Measurements from ENCODE around the gene SNX9.
"Not testable (repeated sequence)": the region's sequence is repeated elsewhere in the genome, so short reads cannot be mapped to it uniquely, and the experiment has no call there.

The SNX9 gene

DNA sequence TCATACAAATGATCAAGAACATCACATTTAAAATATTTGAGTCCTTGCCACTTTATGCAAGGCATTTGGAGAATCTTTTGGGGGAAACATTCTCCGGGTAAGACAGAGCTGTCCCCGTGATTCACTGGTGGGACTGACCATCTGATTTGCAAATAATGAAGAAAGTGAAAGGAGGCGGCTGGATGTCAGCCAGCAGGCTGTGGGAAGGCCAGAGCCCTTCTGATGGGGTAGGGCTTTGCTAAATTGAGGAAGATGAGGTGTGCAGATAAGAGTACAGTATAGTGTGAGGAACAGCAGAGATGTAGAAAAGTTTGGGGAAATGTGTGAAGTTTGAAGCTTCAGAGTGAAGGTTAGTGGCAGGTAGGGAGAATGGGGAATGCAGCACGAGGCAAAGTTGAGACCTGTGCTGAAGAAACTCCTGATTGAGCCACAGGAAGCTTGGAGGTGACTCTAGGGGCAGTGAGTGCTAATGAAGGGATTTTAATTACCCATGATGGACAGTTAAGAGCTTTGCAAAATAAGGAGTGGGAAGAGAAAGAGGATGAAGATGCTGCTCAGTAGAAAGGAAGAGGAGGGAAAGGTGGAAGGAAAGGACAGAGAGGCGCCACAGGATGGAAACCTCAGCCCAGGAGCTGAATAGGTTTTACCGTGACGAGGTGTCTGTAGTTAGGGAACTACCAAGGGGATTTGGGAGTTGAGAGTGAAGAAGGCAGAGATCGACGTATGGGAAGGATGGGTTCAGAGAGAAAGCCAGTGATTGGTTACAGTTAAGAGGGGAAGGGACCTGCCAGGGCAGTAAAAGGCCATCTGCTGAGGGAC is 68.7 kb downstream of the SNX9 start:
- no peak for DNase-seq

DNA sequence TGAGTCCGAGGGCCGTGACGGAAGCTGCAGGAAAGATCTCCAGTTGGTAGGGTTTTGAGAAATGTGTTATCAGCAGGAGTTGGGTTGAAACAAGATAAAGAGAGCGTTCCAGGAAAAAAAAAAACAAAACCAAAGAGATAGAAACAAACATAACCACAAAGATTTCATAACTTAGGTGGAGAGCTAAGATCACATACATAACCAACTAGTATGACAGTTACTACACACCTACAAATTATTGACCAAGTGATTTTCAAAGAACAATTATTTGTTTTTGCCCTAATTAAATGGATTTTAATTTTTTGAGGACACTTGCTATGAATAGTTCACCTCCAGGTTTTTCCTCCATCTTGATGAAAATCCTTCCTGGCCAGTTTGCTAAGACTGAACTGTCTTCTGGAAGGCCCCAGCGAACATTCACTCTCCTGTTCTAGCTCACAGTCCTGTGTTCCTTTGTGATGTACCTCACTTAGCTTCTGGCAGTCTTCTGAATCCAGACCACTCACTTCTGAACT is 69.4 kb downstream of the SNX9 start:
- DNase-seq = no peak

DNA sequence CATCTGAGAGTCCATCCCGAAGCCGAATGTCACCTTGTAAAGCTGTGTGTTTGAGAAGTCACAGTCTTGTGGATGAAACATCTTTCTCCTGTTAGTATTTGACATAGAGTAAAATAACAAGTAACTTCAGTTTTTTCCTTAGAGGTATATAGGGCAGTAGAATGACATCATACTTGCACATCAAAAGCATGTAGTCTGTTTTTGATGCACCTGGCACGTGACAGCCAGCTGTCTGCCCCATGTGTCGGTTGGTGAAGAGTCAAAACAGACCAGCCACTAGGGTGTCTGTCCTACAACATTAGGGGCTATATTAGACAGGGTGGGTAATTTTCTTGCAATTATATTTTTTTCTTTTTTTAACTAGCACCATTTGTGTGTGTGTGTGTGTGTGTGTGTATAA is 70.2 kb downstream of the SNX9 start:
- no peak for DNase-seq

DNA sequence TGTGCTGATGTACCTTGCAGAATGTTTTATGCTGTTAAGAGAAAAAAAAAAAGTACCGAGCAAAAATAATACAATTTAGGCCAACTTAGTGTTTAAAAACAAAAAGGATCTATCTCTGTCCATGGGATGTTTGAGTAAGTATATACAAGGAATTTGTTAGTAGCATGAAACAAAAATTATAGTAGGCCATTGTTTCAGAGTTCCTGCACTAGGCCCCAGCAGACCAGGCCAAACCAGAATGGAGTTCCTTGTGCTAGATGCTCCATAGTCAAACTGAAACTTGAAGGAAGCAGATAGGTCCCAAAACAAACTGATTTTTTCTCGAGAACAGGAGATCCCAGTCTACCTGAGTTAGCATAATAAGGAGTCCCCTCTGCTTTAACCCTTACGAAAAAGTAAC is 72.5 kb downstream of the SNX9 start:
- DNase-seq = no peak

GRCh38 chr6:157896932-157897331 is 73.9 kb downstream of the SNX9 start:
- no peak for DNase-seq

DNA sequence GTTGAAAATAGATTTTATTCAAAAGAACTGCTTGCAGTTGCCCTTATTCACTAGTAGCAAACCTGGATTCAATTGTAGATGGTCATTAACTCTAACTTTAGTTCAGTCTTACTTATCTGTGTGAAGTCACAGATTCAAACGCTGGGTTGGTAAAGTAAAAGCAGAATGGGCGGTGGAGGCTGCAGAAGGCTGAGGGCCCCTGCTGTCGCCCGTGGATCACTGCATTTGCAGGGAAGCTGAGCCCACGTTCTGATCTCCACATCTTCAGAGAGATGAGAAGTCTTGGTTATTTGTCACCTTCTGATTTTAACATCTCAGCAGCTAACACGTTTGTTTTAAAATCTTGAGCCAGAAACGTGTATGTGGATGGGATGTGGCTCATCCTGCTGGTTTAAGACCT is 75.1 kb downstream of the SNX9 start:
- no peak for DNase-seq

DNA sequence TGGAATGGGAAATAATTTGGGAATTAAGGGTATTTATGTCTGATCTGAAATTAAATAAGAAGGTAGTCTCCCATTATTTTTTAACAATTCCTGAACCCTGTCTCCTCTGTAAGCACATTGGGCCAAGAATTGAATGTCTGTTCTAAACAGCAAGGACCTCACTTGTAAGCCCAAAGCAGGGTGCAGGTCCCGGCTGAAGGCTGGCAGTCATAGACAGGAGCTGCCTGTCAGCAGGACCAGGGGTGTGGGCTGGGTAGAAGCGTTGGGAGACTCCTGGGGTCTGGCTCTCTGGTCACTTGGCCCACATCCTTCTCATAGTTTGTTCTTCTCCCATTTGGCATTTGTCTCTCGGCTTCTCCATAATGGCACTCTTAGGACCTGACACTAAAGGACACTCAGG is 75.6 kb downstream of the SNX9 start:
- no peak for DNase-seq

DNA sequence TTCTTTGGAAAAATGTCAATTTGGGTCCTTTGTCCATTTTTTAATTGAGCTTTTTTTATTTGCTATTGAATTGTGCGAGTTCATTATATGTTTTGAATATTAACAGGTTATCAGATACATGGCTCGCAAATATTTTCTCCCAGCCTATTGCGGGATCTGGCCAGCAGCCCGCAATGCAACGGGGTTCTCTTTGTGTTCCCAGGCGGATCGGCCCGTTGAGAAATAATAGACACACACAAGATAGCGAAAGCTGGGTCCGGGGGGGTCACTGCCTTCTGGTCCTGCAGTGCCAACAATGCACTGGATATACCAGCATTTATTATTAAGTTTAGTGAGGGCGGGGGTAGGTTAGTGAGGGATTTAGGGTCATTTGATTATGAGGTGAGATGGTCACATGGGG is 77.2 kb downstream of the SNX9 start:
- DNase-seq = not testable (repeated sequence)

GRCh38 chr6:157900751-157901150 is 77.7 kb downstream of the SNX9 start:
- DNase-seq = not testable (repeated sequence)

- no peak for DNase-seq
Measured at GRCh38 chr6:157904999-157905398, 82.0 kb downstream of the SNX9 start.

DNA sequence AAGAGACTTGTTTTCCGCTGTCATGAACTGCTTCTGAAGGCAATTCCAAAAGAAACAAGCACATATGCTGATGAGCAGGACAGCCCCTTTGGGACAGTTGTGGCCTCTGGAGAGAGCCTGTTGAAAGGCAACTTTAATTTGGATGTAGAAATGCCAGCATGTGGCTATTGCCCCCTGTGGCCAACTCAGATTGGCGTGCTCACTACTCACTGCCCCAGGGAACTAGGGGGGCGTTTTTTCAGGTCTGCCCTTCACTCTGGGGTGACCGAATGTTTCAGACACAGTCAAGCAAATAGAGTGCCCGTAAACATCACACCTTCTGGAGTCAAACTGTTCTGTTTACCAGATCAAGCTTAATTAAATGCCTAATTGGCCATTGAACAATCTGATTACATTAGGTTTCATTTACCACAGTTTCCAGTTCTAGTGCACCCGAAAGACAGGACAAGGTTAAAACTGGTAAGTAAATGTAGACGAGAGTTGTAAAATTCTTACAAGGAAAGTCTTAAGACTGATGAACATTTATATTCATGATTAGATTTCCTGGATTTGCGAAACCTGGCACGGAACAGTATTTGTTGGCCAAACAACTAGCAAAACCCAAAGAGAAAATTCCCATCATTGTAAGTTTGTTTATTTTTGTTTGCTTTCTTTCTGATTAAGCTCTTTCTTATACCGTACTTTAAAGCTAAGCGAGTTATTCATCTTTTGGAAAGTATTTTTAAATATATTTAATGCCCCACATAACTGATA is 82.7 kb downstream of the SNX9 start:
- no peak for DNase-seq

- DNase-seq = no peak
Measured at GRCh38 chr6:157906537-157907061, 83.6 kb downstream of the SNX9 start.

- no peak for DNase-seq
Measured at GRCh38 chr6:157907651-157908050, 84.6 kb downstream of the SNX9 start.

GRCh38 chr6:157908369-157909281 is 85.6 kb downstream of the SNX9 start:
- DNase-seq = no peak

GRCh38 chr6:157909282-157909664 is 86.2 kb downstream of the SNX9 start:
- DNase-seq = no peak

DNA sequence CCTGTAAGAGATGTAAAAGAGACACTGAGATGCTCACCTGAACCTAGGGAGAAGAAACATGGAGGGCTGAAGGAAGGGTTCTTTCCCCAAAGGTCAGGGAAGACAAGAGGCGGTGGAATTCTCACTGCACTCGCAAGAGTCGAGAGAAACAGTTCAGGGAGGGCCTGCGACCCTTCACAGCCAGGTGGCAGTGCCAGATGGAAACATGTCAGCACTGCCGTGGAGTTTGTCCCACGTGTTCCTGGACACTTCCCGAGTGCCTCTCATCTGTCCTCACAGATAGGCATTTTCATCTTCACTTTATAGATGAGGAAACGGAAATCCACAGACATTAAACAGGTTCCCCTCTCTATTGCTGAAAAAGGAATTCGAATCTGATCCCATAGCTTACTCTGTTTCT is 88.2 kb downstream of the SNX9 start:
- no peak for DNase-seq

DNA sequence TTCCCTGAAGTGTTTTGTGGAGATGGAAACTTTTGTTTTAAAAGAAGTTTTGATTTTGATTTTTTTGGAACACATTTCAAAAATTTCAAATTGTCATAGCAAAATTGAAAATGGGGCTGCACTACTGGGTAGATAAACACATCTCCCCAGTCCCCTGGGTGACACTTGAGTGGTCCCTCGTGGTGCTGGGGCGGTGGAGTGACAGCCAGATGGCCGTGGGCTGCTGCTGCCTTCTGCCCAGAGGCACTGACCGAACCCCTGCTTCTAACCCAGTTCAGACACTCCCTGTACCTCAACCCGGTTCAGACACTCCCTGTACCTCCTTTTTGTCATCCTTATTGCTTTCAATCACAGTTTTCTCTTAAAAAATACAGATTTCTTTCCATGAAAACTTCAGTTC is 88.7 kb downstream of the SNX9 start:
- DNase-seq = no peak

- DNase-seq = no peak
Measured at GRCh38 chr6:157912326-157912725, 89.3 kb downstream of the SNX9 start.

DNA sequence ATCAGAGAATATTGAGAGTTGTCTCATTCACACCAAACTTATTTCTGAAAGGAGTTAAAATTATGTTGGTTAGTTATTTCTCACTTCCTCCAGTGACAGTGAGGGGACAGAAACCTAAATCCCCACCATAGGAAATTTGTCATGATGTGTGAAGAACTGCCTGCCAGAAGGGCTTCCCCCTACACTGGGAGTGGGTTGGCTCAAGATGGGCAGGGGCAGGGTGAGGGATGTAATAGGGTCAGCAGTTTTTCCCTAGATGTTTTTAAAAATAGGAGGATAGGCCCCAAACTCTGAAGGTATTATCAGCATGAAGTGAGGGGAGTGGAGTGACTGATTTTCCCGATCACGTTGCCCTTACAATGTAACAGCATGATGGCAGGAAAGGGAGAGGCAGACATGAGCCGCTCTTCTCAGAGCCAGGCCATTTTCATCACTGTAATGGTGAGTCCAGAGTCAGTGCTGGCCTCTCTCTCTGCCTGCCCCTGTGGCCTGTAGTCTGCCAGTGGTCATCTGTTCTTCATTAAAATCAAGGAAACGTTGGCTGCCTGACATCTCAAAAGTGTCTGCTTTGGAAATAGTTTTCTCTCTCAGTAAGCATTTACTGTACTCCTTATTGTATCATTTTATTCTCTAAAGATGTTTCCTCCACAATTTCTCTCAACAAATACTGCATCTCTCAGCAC is 98.8 kb downstream of the SNX9 start:
- no peak for DNase-seq

DNA sequence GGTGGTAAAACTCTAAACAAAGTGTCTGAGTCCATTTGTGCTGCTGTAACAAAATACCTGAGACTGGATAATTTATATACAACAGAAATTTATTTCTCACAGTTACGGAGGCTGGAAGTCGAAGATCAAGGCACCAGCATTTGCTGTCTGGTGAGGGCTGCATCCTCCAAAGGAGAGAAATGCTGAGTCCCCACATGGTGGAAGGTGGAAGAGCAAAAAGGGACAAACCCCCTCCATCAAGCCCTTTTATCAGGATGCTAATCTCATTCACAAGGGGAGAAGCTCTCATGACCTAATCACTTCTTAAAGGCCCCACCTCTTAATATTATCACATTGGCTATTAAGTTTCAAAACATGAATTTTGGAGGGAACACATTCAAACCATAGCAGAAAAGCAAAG is 102.7 kb downstream of the SNX9 start:
- DNase-seq = no peak

DNA sequence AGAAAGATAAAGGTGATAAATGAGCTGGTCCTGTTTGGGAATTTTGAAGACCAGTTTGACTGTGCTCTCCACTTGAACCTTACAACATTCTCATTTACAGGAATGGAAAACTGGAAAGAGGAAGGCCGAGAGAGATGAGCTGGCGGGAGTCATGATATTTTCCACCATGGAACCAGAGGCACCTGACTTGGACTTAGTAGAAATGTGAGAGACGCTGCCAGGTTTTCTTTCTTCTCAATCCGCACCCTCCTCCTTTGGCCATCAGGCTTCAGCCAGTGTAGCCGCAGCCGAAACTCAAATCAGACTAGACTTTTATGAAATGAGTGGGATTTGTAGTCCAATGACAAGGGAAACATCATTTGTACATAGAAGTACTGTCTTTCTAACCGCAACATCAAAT is 104.0 kb downstream of the SNX9 start:
- no peak for DNase-seq

DNA sequence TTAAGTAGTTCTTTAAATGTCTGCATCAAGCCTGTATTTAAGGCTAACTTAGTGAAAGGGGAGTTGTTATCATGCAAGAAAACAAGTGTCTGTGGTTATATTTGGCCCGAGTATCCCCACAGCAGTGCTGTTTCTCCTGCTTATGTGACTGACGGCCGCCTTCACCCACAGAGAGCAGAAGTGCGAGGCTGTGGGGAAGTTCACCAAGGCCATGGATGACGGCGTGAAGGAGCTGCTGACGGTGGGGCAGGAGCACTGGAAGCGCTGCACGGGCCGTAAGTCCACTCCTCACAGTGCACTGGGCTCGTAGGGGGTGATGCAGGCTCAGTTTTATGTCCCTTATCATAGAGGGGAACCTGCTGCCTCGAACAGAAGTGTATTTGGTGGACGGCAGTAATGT is 105.4 kb downstream of the SNX9 start:
- DNase-seq = no peak
